ENCODE data around the gene RALGAPA1.

DNA sequence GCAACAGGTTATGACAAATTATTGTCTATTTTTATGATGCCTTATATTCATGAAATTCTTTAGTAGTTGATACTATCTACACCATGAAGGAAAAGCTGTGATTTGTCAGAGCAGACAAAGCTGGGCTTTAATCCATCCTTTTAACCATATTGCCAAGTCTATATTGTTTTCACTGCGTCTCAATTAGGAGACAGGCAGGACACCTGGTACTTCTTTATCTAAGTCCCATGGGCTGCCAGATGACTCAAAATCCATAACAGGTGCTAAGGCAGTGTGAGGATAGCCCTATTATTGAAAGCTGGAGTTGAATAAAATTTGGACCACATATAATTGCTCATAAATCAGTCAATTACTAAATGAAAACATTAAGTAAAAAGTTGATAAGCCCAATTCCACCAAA is 252.5 kb downstream of the RALGAPA1 start:
- no peak for TF ChIP-seq POLR2A (IDR thresholded peaks at IDR 0.05)
- TF ChIP-seq, protein P1, sequence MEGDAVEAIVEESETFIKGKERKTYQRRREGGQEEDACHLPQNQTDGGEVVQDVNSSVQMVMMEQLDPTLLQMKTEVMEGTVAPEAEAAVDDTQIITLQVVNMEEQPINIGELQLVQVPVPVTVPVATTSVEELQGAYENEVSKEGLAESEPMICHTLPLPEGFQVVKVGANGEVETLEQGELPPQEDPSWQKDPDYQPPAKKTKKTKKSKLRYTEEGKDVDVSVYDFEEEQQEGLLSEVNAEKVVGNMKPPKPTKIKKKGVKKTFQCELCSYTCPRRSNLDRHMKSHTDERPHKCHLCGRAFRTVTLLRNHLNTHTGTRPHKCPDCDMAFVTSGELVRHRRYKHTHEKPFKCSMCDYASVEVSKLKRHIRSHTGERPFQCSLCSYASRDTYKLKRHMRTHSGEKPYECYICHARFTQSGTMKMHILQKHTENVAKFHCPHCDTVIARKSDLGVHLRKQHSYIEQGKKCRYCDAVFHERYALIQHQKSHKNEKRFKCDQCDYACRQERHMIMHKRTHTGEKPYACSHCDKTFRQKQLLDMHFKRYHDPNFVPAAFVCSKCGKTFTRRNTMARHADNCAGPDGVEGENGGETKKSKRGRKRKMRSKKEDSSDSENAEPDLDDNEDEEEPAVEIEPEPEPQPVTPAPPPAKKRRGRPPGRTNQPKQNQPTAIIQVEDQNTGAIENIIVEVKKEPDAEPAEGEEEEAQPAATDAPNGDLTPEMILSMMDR (IDR thresholded peaks at IDR 0.05), result no peak

All from right lobe of liver (tissue), 4 donors.